GM10248 (cell line): Measurements from ENCODE around the gene PEDS1.
A peak's percentile ranks its signal among the peaks of the same experiment; 100 is the strongest.

Experiments used
- CTCF ChIA-PET: fragments of 300-600 bp; sonication (Branson Sonifier 250); formaldehyde crosslinking; extraction: SDS; loops from one replicate; lab custom pipeline; 2021; ENCODE audit warnings: antibody characterized with exemption; lab: Yijun Ruan, JAX
- POLR2A ChIA-PET: fragments of 350-650 bp; sonication (Branson Sonifier 250); formaldehyde crosslinking; extraction: SDS; loops from one replicate; lab custom pipeline; 2020; ENCODE audit warnings: antibody characterized with exemption; lab: Yijun Ruan, JAX
- DNase-seq: peaks from one replicate; pipeline ENCODE4 v3.0.0; 2012; ENCODE audit errors: extremely low spot score
- TF ChIP-seq, protein P1 (sequence below): IDR thresholded peaks from 2 replicates; pipeline ENCODE4 v1.5.1; 2012; ENCODE audit warnings: mild to moderate bottlenecking, low read depth; ENCODE audit errors: extremely low read depth, missing control alignments, control extremely low read depth

Gene PEDS1

DNA sequence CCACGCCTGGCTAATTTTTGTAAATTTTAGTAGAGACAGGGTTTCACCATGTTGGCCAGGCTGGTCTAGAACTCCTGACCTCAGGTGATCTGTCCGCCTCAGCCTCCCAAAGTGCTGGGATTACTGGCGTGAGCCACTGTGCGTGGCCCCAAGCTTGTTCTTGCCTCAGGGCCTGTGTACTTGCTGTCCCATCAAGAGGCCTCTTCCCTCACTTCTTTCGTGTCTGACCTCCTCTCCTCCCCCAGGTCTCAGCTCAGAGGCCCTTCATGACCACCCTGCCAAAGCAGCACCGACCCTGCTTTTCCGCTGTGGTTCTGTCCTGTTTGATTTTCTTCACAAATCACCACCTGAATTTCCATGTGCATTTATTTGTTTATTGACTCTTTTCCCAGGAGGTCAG lies 30.1 kb downstream of the PEDS1 start:
- ChIA-PET POLR2A (interaction anchor here (0.6 kb wide), 2 partner anchors 30 to 323 kb away, joined by 3 read pairs; no protein-coding TSS in a partner anchor), CTCF (interaction anchor here (0.8 to 5.7 kb wide), 4 partner anchors 11 to 57 kb away, joined by 3 to 29 read pairs (median 4); no protein-coding TSS in a partner anchor)
- DNase-seq = no peak
- TF ChIP-seq, protein P1, sequence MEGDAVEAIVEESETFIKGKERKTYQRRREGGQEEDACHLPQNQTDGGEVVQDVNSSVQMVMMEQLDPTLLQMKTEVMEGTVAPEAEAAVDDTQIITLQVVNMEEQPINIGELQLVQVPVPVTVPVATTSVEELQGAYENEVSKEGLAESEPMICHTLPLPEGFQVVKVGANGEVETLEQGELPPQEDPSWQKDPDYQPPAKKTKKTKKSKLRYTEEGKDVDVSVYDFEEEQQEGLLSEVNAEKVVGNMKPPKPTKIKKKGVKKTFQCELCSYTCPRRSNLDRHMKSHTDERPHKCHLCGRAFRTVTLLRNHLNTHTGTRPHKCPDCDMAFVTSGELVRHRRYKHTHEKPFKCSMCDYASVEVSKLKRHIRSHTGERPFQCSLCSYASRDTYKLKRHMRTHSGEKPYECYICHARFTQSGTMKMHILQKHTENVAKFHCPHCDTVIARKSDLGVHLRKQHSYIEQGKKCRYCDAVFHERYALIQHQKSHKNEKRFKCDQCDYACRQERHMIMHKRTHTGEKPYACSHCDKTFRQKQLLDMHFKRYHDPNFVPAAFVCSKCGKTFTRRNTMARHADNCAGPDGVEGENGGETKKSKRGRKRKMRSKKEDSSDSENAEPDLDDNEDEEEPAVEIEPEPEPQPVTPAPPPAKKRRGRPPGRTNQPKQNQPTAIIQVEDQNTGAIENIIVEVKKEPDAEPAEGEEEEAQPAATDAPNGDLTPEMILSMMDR = no peak

DNA sequence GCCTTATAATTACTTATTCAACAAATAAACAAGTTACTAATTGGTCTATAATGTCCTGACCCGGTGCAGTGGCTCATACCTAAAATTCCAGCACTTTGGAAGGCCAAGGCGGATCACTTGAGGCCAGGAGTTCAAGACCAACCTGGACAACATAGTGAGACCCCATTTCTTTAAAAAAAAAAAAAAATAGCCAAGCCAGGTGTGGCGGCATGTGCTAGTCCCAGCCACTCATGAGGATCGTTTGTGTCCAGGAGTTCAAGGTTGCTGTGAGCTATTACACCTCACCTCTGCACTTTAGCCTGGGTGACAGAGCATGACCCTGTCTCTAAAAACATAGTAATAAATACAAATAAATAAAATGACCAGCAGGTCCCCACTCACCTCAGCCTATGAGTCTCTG lies 30.8 kb downstream of the PEDS1 start:
- POLR2A ChIA-PET = interaction anchor here (0.6 kb wide), 1 partner anchor 322 kb away, joined by 3 read pairs; no protein-coding TSS in a partner anchor
- CTCF ChIA-PET = interaction anchor here (0.8 to 5.7 kb wide), 7 partner anchors 10 to 57 kb away, joined by 3 to 54 read pairs (median 5); partner anchors contain the start of genes PEDS1 and UBE2V1

DNA sequence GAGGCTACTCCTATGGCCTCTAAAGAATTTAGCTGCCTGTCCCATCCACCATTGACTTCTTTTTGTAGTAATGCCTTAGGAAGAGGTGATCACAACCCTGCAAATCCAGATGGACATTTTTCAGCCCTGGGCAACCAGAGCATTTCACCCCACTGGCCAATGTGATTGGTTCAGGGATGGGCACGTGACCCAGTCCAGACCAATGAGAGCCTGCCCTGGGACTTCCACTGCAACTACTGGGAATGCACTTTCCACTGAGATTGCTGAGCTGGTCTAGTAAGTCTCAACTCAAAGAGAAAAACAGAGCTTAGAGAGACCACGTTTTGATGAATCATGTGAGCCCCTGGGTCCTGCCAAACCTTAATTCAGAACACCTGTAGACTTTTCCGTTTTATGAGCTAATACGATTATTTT lies 31.7 kb downstream of the PEDS1 start:
- ChIA-PET POLR2A (no interaction called here), CTCF (interaction anchor here (0.8 to 5.7 kb wide), 11 partner anchors 9 to 143 kb away, joined by 4 to 54 read pairs (median 7); partner anchors contain the start of genes PEDS1 and UBE2V1)
- TF ChIP-seq, protein P1 = no peak
- no peak for DNase-seq

More for the DNA sequence above, 30.8 kb downstream of the PEDS1 start:
- DNase-seq = no peak
- TF ChIP-seq, protein P1 = no peak

DNA sequence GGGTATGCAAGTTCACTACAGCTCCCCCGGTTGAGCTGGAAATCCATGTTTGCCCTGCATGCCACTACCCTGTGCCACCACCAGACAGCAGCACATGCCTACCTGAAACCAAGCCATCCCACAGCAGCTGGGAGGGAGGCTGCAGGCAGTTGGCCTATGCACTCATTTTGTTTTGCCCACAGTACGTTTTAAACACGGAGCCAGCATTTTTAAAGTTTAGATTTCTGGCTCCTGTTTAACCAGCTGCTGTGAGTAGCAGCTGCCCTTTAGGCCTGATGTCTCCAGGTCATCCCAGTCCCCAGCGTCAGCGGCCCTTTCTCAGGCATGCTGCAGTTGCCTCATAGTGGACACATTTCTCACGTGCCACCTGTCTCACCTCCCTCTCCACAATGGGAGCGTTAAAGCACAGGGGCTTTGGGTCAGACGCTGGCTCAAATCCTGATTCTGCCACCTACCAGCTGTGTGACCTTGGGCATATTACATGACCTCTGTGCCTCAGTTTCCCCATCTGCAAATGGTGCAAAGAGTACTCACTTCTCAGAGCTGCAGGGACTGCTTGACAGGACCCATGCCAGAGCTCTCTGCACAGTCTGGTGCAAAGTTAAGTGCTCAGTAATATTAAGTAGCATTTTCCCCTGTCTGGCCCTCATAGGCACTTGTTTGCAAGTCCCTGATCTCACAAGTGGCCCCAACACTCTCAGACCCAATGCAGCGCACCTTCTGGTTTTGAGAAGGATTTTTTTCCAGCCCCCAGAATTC lies 32.4 kb downstream of the PEDS1 start:
- ChIA-PET CTCF (interaction anchor here (0.7 to 5.7 kb wide), 23 partner anchors 8 to 441 kb away, joined by 3 to 54 read pairs (median 5); partner anchors contain the start of genes PEDS1 and UBE2V1), POLR2A (interaction anchor here (0.8 kb wide), 1 partner anchor 48 kb away, joined by 3 read pairs; no protein-coding TSS in a partner anchor)
- TF ChIP-seq, protein P1 = peak; percentile 50
- no peak for DNase-seq

DNA sequence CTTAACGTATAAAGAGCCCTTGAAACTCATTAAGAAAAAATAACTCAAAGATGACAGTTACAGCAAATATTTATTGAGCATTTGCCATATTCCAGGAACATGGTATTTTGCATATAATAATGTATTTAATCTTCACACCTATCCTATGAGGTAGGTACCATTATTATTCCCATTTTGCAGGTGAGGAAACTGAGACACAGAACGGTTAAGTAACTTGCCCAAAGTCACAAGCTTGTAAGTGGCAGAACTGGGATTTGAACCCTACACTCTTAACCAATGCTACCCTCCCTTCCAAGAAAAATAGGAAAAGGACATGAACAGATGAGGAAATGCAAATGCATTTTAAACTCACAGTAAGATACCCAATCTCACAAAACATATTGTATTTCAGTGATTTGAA lies 35.3 kb downstream of the PEDS1 start:
- ChIA-PET CTCF (interaction anchor here (0.8 to 5.1 kb wide), 5 partner anchors 16 to 139 kb away, joined by 3 to 54 read pairs (median 6); no protein-coding TSS in a partner anchor), POLR2A (no interaction called here)
- TF ChIP-seq, protein P1 = no peak
- DNase-seq = no peak

DNA sequence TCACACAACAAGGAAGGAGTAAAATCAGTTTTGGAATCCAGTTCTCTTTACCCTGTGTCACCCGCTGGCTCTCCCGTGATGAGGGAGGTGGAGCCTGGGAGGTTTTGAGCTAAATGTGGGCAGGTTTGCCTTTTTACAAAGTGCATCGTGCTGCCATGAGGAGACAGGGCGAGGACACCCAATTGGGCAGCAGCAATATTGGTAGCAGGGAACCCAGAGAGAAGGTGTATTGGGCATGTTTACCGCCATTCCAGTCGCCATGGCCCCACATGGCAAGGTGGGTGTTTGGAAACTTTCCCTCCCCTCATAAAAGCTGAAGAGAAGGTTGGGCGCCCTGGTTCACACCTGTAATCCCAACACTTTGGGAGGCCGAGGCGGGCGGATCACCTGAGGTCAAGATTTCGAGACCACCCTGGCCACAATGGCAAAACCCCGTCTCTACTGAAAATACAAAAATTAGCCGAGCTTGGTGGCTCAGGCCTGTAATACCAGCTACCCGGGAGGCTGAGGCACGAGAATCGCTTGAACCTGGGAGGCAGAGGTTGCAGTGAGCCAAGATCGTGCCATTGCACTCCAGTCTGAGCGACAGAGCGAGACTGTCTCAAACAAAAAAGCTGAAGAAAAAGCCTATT lies 37.0 kb downstream of the PEDS1 start:
- CTCF ChIA-PET = interaction anchor here (0.8 to 2.4 kb wide), 18 partner anchors 8 to 348 kb away, joined by 3 to 12 read pairs (median 4); partner anchors contain the start of genes CEBPB and PEDS1

More for the DNA sequence above, 37.0 kb downstream of the PEDS1 start:
- POLR2A ChIA-PET = interaction anchor here (0.9 to 1.2 kb wide), 2 partner anchors 37 to 49 kb away, joined by 3 to 4 read pairs; partner anchors contain the start of gene PEDS1
- TF ChIP-seq, protein P1 = no peak
- DNase-seq = no peak
